Stimulated activated CD8-positive, alpha-beta memory T cell treated with anti-CD3 and anti-CD28 coated beads, Interleukin-7, amount 100 ng/mL, for 24 hours (primary cell): ENCODE measurements around the gene PDE7B.
"Not testable (repeated sequence)": the region's sequence is repeated elsewhere in the genome, so short reads cannot be mapped to it uniquely, and the experiment has no call there.

Experiments
- DNase-seq: peaks from one replicate; pipeline ENCODE4 v3.0.0-alpha.2; 2020; ENCODE audit warnings: low read depth

The PDE7B gene

GRCh38 chr6:135850882-135851281 is 619 bp upstream of the PDE7B start:
- DNase-seq = no peak

GRCh38 chr6:135852746-135853145 is 1.2 kb downstream of the PDE7B start:
- DNase-seq = no peak

- DNase-seq = no peak
Measured at GRCh38 chr6:135853227-135853626, 1.7 kb downstream of the PDE7B start.

- no peak for DNase-seq
Measured at GRCh38 chr6:135853986-135854385, 2.5 kb downstream of the PDE7B start.

- DNase-seq = no peak
Measured at GRCh38 chr6:135854799-135855198, 3.3 kb downstream of the PDE7B start.

- DNase-seq = no peak
Measured at GRCh38 chr6:135858931-135859330, 7.4 kb downstream of the PDE7B start.

GRCh38 chr6:135860361-135860760 is 8.9 kb downstream of the PDE7B start:
- DNase-seq = no peak

- no peak for DNase-seq
Measured at GRCh38 chr6:135861189-135861588, 9.7 kb downstream of the PDE7B start.

- DNase-seq = not testable (repeated sequence)
Measured at GRCh38 chr6:135864929-135865328, 13.4 kb downstream of the PDE7B start.

GRCh38 chr6:135866445-135867123 is 15.1 kb downstream of the PDE7B start:
- DNase-seq = no peak

- no peak for DNase-seq
Measured at GRCh38 chr6:135867332-135867731, 15.8 kb downstream of the PDE7B start.

- no peak for DNase-seq
Measured at GRCh38 chr6:135869857-135870256, 18.4 kb downstream of the PDE7B start.

- DNase-seq = no peak
Measured at GRCh38 chr6:135870722-135871121, 19.2 kb downstream of the PDE7B start.

- DNase-seq = no peak
Measured at GRCh38 chr6:135871296-135871695, 19.8 kb downstream of the PDE7B start.

- DNase-seq = no peak
Measured at GRCh38 chr6:135871878-135872277, 20.4 kb downstream of the PDE7B start.

- no peak for DNase-seq
Measured at GRCh38 chr6:135875446-135875845, 23.9 kb downstream of the PDE7B start.

- DNase-seq = no peak
Measured at GRCh38 chr6:135876058-135876457, 24.6 kb downstream of the PDE7B start.

- no peak for DNase-seq
Measured at GRCh38 chr6:135877666-135878065, 26.2 kb downstream of the PDE7B start.

GRCh38 chr6:135880066-135880972 is 28.8 kb downstream of the PDE7B start:
- no peak for DNase-seq

GRCh38 chr6:135883045-135883444 is 31.5 kb downstream of the PDE7B start:
- no peak for DNase-seq

GRCh38 chr6:135883536-135883935 is 32.0 kb downstream of the PDE7B start:
- DNase-seq = no peak

GRCh38 chr6:135884136-135884535 is 32.6 kb downstream of the PDE7B start:
- DNase-seq = no peak

GRCh38 chr6:135887069-135887468 is 35.6 kb downstream of the PDE7B start:
- no peak for DNase-seq
